BJ (cell line): ENCODE measurements around the gene ADGRV1. TPM values are rescaled to one million over a fixed set of nuclear protein-coding genes. Genes with fewer than 3 reads are reported as not detected.

Experiments used
- CTCF ChIA-PET: fragments of 350-600 bp; formaldehyde crosslinking; extraction: SDS; loops from one replicate; lab custom pipeline; 2021; ENCODE audit warnings: antibody characterized with exemption, inconsistent platforms; lab: Yijun Ruan, JAX
- POLR2A ChIA-PET: fragments of 300-600 bp; sonication (Branson Sonifier 250); formaldehyde crosslinking; extraction: SDS; loops from one replicate; lab custom pipeline; 2021; ENCODE audit warnings: antibody characterized with exemption; lab: Charles Lee
- DNase-seq: peaks from one replicate; pipeline ENCODE4 v3.0.0-alpha.2; 2011; ENCODE audit warnings: low read depth
- H3K27me3 ChIP-seq: 2 replicates; pipeline ENCODE4 v1.6.0; 2011; ENCODE audit warnings: low read length; ENCODE audit not compliant: control insufficient read depth, insufficient read depth
- H3K36me3 ChIP-seq: 2 replicates; pipeline ENCODE4 v1.5.1; 2011; ENCODE audit warnings: low read length; ENCODE audit not compliant: control insufficient read depth, insufficient read depth
- H3K4me3 ChIP-seq: 2 replicates; pipeline ENCODE4 v1.5.1; 2011; ENCODE audit warnings: low read depth, mild to moderate bottlenecking, control low read depth, low read length
- polyA minus RNA-seq: library from RNA; depleted of rRNA, polyadenylated mRNA; stranded (reverse); fragments of >200 nt; gene quantifications from 2 replicates; pipeline ENCODE4 v1.2.3, GENCODE V29; 2011; rRNA and poly(A)+ RNA removed
- polyA plus RNA-seq: library from polyadenylated mRNA; depleted of rRNA; stranded (reverse); fragments of >200 nt; gene quantifications from 2 replicates; pipeline ENCODE4 v1.2.3, GENCODE V29; 2011; rRNA removed
- TF ChIP-seq, protein P1 (sequence below): IDR thresholded peaks from 2 replicates; pipeline ENCODE4 v1.5.1; 2011; ENCODE audit warnings: low read depth, mild to moderate bottlenecking, control low read depth, inconsistent platforms, low read length, moderate library complexity; ENCODE audit not compliant: insufficient read depth

Gene ADGRV1
- polyA plus RNA-seq (0.13 and 0.15 TPM in 2 replicates), polyA minus RNA-seq (not detected in 2 replicates)

GRCh38 chr5:90558344-90559192, at the start of gene ADGRV1:
Gene ADGRV1 (plus strand): TSS chr5:90558797. CDS start chr5:90558896, 99 bp downstream.
- H3K4me3 ChIP-seq: no peak within 1 kb of the TSS
- no peak for DNase-seq
- TF ChIP-seq, protein P1, sequence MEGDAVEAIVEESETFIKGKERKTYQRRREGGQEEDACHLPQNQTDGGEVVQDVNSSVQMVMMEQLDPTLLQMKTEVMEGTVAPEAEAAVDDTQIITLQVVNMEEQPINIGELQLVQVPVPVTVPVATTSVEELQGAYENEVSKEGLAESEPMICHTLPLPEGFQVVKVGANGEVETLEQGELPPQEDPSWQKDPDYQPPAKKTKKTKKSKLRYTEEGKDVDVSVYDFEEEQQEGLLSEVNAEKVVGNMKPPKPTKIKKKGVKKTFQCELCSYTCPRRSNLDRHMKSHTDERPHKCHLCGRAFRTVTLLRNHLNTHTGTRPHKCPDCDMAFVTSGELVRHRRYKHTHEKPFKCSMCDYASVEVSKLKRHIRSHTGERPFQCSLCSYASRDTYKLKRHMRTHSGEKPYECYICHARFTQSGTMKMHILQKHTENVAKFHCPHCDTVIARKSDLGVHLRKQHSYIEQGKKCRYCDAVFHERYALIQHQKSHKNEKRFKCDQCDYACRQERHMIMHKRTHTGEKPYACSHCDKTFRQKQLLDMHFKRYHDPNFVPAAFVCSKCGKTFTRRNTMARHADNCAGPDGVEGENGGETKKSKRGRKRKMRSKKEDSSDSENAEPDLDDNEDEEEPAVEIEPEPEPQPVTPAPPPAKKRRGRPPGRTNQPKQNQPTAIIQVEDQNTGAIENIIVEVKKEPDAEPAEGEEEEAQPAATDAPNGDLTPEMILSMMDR: no peak
- CTCF ChIA-PET: no interaction called here
- POLR2A ChIA-PET: no interaction called here
- H3K36me3 ChIP-seq: no peaks in the 10 kb centered on the region
- peaks cover 15% of the 10 kb centered on the region for H3K27me3 ChIP-seq

- CTCF ChIA-PET: interaction anchor here (0.9 to 1.5 kb wide), 2 partner anchors 19 to 33 kb away, joined by 3 to 4 read pairs; partner anchors contain the start of gene LYSMD3
- Histone ChIP-seq H3K36me3 (no peaks in the 10 kb centered on the region), H3K27me3 (no peaks in the 10 kb centered on the region), H3K4me3 (no peak overlapping the region)
- no peak for DNase-seq
- POLR2A ChIA-PET: no interaction called here
- TF ChIP-seq, protein P1: no peak
These were observed 48.2 kb upstream of the ADGRV1 start for GRCh38 chr5:90510438-90510837.

DNA sequence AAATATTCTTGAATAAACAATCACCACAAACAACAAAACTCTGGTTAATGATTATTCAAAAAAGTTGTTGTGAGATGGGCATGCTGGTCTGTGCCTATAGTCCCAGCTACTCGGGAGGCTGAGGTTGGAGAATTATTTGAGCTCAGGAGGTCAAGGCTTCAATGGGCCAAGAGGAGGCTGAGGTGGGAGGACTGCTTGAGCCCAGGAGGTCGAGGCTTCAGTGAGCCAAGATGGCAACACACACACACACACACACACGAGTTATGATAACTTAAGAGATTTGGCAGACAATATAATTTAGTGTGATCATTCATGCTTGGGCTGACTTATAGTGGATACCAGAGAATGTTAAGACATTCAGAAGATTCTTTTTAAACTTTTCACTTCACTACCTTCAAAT, 44.1 kb upstream of the ADGRV1 start:
- CTCF ChIA-PET: no interaction called here
- H3K27me3 ChIP-seq: no peaks in the 10 kb centered on the region
- DNase-seq: no peak

DNA sequence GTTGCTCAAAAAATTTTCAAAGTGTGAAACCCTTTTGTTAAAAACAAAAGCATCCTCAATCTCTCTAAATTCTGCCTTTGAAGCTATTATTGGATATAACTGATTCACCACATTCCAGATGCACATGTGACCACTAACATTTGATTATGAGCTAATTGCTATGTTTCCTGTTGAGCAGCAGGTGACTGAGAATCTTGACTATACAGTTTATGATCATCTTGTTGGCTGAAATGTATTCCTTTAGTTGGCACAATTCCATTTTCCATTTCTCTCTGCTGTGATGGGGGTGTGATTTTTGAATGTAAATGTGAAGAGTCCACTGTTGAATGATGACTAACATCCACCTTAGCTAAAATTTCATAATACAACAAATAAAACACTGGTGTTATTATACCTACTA, 39.9 kb upstream of the ADGRV1 start:
- CTCF ChIA-PET: no interaction called here
- no peak for DNase-seq
- Histone ChIP-seq H3K27me3 (no peaks in the 10 kb centered on the region), H3K4me3 (no peak overlapping the region), H3K36me3 (peaks cover 3% of the 10 kb centered on the region)
- TF ChIP-seq, protein P1: no peak
- POLR2A ChIA-PET: no interaction called here

More for the DNA sequence above, 44.1 kb upstream of the ADGRV1 start:
- H3K4me3 ChIP-seq: no peak overlapping the region
- TF ChIP-seq, protein P1: no peak
- POLR2A ChIA-PET: no interaction called here
- no peaks in the 10 kb centered on the region for H3K36me3 ChIP-seq

DNA sequence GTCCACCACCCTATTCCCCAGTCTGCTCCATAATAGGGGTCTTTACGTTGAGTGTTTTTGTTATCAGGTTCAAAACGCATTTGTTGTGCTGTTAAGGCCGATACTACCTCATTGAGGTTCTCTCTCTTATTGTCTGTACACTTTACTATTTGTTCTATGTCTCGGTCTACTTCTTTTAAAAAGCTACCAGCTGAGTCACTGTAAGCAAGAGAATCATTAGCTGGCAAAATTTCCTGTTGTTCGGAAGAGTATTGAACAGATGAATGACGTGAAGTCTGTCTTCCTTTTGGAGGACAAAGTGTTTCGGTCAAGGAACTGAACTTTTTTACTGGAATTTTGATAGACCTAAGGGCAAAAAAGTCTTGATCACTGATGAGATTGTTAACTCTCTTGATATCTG, 39.5 kb upstream of the ADGRV1 start:
- POLR2A ChIA-PET: no interaction called here
- DNase-seq: no peak
- TF ChIP-seq, protein P1: no peak
- CTCF ChIA-PET: no interaction called here
- no peaks in the 10 kb centered on the region for H3K27me3 ChIP-seq
- H3K36me3 ChIP-seq: peaks cover 3% of the 10 kb centered on the region
- no peak overlapping the region for H3K4me3 ChIP-seq
